HCEC 1CT (cell line): ENCODE results near the gene WDR83.

Source experiments
- DNase-seq: peaks from one replicate; pipeline ENCODE4 v3.0.0-alpha.2; 2017

The WDR83 gene

DNA sequence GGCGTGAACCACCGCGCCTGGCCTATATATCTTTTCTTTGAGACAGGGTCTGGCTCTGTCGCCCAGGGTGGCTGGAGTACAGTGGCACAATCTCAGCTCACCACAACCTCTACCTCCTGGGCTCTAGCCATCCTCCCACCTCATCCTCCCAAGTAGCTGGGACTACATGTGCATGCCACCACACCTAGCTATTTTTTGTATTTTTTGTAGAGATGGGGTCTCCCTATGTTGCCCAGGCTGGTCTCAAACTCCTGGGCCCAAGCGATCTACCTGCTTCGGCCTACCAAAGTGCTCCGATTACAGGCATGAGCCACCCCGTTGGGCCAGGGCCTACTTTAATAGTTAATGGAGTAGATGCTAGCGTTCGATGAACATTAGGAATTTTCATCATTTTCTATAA is 53.7 kb downstream of the WDR83 start:
- DNase-seq = no peak

GRCh38 chr19:12720851-12721655 is 54.4 kb downstream of the WDR83 start:
- DNase-seq = peak; percentile 13

GRCh38 chr19:12721656-12722565 is 55.3 kb downstream of the WDR83 start:
- DNase-seq = peak; percentile 62

DNA sequence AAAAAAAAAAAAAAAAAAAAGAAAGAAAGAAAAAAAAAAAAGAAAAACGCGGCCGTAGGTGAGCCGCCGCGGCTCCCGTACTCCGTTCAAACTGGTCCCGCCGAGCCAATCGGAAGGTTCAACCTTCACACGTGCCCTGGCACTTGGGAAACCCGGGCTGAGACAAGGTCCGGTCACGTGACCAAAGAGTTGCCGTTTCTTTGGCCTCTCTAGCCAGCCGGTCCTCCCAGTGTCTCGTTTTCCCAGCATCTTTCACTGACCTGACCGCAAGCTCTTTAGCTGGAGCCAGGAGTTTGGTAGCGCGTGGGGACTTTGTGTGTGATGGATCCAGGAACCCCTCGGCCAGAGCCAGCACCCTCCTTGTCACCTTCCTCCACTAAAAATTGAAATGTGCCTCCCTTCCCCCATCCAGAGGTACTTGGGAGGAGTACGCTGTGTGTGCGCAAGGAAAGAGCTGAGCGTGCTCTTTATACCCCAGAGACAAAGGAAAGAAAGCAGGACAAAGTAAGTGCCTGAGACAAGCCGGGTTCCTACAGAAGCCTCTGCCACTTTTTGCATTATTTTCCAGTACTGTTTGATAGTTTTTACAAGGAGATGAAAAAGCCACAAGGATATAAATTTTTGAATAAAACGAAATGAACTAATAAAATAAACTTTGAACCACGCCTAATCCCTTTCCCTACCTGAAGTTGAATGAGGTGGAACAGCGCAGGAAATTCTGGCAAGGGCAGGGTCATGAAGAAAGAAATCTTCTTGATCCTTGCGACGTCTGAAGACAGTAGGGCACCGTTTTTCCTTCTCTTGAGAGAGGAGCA is 56.2 kb downstream of the WDR83 start:
- peak; percentile 98 for DNase-seq

GRCh38 chr19:12723381-12723640 is 56.7 kb downstream of the WDR83 start:
- peak; percentile 14 for DNase-seq

- peak; percentile 64 for DNase-seq
These were observed 57.2 kb downstream of the WDR83 start, which contains the start of gene TNPO2 for GRCh38 chr19:12723641-12724426. Gene TNPO2, minus strand, starts transcription at chr19:12723932. Its CDS starts 2,955 bp downstream, at chr19:12720977.
